PC-3 (cell line): Measurements from ENCODE around the gene TFEB. TPM values are rescaled to one million over a fixed set of nuclear protein-coding genes. Genes with fewer than 3 reads are reported as not detected.

ENCODE experiments used
- ATAC-seq: fragments of 200-7000 bp; cut with Tn5 transposase; 2 replicates; pipeline ENCODE4 v1.9.1; 2020; ENCODE audit warnings: mild to moderate bottlenecking, moderate library complexity
- Bru-seq: library from RNA; stranded (reverse); fragments of 400-500 nt; gene quantifications from one replicate; lab custom pipeline; 2021; lab: Mats Ljungman, UMichigan
- BruChase-seq, 2 experiments: library from RNA; stranded (reverse); fragments of 400-500 nt; gene quantifications; one replicate each; lab custom pipeline; 2021; lab: Mats Ljungman, UMichigan
- BruUV-seq: library from RNA; stranded (reverse); fragments of 400-500 nt; replicated peaks from 2 replicates; lab custom pipeline; 2021; lab: Mats Ljungman, UMichigan
- CTCF ChIA-PET: fragments of 300-600 bp; sonication (Branson Sonifier 250); formaldehyde crosslinking; loops from one replicate; lab custom pipeline; 2022; ENCODE audit warnings: antibody characterized with exemption; lab: Charles Lee
- POLR2A ChIA-PET: fragments of 300-600 bp; sonication (Branson Sonifier 250); formaldehyde crosslinking; loops from one replicate; lab custom pipeline; 2022; ENCODE audit warnings: antibody characterized with exemption; ENCODE audit not compliant: unreplicated experiment; lab: Charles Lee
- DNase-seq: peaks from one replicate; pipeline ENCODE4 v3.0.0-alpha.2; 2015
- H2AFZ ChIP-seq: fragments of 300-600 bp; sonication (generic); 2 replicates; pipeline ENCODE4 v1.6.0; 2016; ENCODE audit warnings: antibody characterized with exemption, low read length
- H3F3A ChIP-seq: fragments of 300-600 bp; sonication (generic); one replicate; pipeline ENCODE4 v1.6.0; 2017; ENCODE audit warnings: antibody characterized with exemption, low read length, control low read depth, mild to moderate bottlenecking; ENCODE audit not compliant: unreplicated experiment
- H3K27ac ChIP-seq: fragments of 300-600 bp; sonication (generic); 2 replicates; pipeline ENCODE4 v1.5.1; 2016; ENCODE audit warnings: mild to moderate bottlenecking, low read length
- H3K27me3 ChIP-seq: fragments of 300-600 bp; sonication (generic); 2 replicates; pipeline ENCODE4 v1.6.1; 2016; ENCODE audit warnings: low read length, mixed read lengths
- H3K36me3 ChIP-seq: fragments of 300-600 bp; sonication (generic); 2 replicates; pipeline ENCODE4 v1.6.1; 2016; ENCODE audit warnings: low read depth, mixed run types, low read length, mixed read lengths
- H3K4me1 ChIP-seq: fragments of 300-600 bp; sonication (generic); 2 replicates; pipeline ENCODE4 v1.5.1; 2016; ENCODE audit warnings: low read length; ENCODE audit not compliant: insufficient read depth
- H3K4me2 ChIP-seq: fragments of 300-600 bp; sonication (generic); 2 replicates; pipeline ENCODE4 v1.6.0; 2016; ENCODE audit warnings: low read length
- H3K4me3 ChIP-seq: fragments of 300-600 bp; sonication (generic); 2 replicates; pipeline ENCODE4 v1.5.1; 2016; ENCODE audit warnings: mild to moderate bottlenecking, low read length, mixed read lengths
- H3K79me2 ChIP-seq: fragments of 300-600 bp; sonication (generic); 2 replicates; pipeline ENCODE4 v1.6.1; 2017; ENCODE audit warnings: low read length, mixed read lengths
- H3K9ac ChIP-seq: fragments of 300-600 bp; sonication (generic); 2 replicates; pipeline ENCODE4 v1.6.0; 2016; ENCODE audit warnings: mild to moderate bottlenecking, low read length
- H3K9me2 ChIP-seq: fragments of 300-600 bp; sonication (generic); replicated peaks from 2 replicates; pipeline ENCODE4 v1.6.1; 2016; ENCODE audit warnings: mixed run types, low read length, mixed read lengths
- H3K9me3 ChIP-seq: fragments of 300-600 bp; sonication (generic); 2 replicates; pipeline ENCODE4 v1.6.1; 2016; ENCODE audit warnings: low read length, mixed read lengths
- H4K20me1 ChIP-seq: fragments of 300-600 bp; sonication (generic); 2 replicates; pipeline ENCODE4 v1.6.1; 2016; ENCODE audit warnings: low read length, mixed read lengths
- EZH2 ChIP-seq: fragments of 300-600 bp; sonication (generic); IDR thresholded peaks from one replicate; pipeline ENCODE4 v1.6.1; 2017; ENCODE audit warnings: antibody characterized with exemption, mild to moderate bottlenecking, low read length; ENCODE audit not compliant: unreplicated experiment
- EZH2phosphoT487 ChIP-seq: fragments of 300-600 bp; sonication (generic); IDR thresholded peaks from 2 replicates; pipeline ENCODE4 v1.6.1; 2018; ENCODE audit warnings: mild to moderate bottlenecking, antibody characterized with exemption, low read length, borderline replicate concordance
- intact Hi-C: fragments of 100-400 bp; cut with micrococcal nuclease; formaldehyde crosslinking; loops from 2 replicates; pipeline ENCODE4 v1.9.0; 2023
- long read RNA-seq: library from polyadenylated mRNA; unstranded; transcript quantifications from one replicate; pipeline ENCODE4 v2.0.0, GENCODE V29; 2021; ENCODE audit not compliant: unreplicated experiment
- total RNA-seq: library from RNA; depleted of rRNA; stranded (reverse); fragments of >200 nt; gene quantifications from 2 replicates; pipeline ENCODE4 v1.2.3, GENCODE V29; 2014; rRNA removed
- TF ChIP-seq, protein P1 (sequence below): fragments of 300-600 bp; sonication (generic); conservative IDR thresholded peaks from 2 replicates; pipeline ENCODE4 v1.5.1; 2017; ENCODE audit warnings: antibody characterized with exemption, low read depth, mild to moderate bottlenecking, low read length

The TFEB gene
- total RNA-seq (4.2 and 5.5 TPM in 2 replicates), Bru-seq, nascent RNA (percentile 43 among the genes with signal in this experiment), BruChase-seq, experiment 1, labeled RNA remaining after a 6-hour chase (percentile 35 among the genes with signal in this experiment), BruChase-seq, experiment 2, labeled RNA remaining after a 2-hour chase (percentile 44 among the genes with signal in this experiment)
- long read RNA-seq, transcript TFEB-204 (9 exons, 2,331 nt), result major isoform, 9 of 13 reads
- long read RNA-seq, partial matches to known transcripts, result 0 of 13 reads
- long read RNA-seq, other reads (novel, unspliced or antisense), result 4 of 13 reads

GRCh38 chr6:41735427-41736185, at the start of gene TFEB:
Gene TFEB (minus strand): TSS chr6:41735608. CDS start chr6:41691213, 44,395 bp downstream.
- ATAC-seq (peak; percentile 69), DNase-seq (peak; percentile 92)
- CTCF ChIA-PET, result interaction anchor here (0.6 kb wide), 1 partner anchor 43 kb away, joined by 3 read pairs; no protein-coding TSS in a partner anchor
- Histone ChIP-seq H3K4me1 (peaks cover 11% of the 10 kb centered on the region; the same call in 1 of the 2 replicates), H3K36me3 (no peaks in the 10 kb centered on the region), H3K4me3 (peak within 1 kb of the TSS; percentile 71), H2AFZ (peak within 1 kb of the TSS; percentile 85), H3K27me3 (no peaks in the 10 kb centered on the region), H3K9me2 (no peaks in the 10 kb centered on the region), H3K79me2 (no peaks in the 10 kb centered on the region), H4K20me1 (no peaks in the 10 kb centered on the region), H3K4me2 (peak within 1 kb of the TSS; percentile 76), H3K27ac (no peak within 1 kb of the TSS), H3K9me3 (no peaks in the 10 kb centered on the region), H3F3A (no peaks in the 10 kb centered on the region), H3K9ac (no peak within 1 kb of the TSS)
- no peak for TF ChIP-seq EZH2phosphoT487
- TF ChIP-seq, protein P1, sequence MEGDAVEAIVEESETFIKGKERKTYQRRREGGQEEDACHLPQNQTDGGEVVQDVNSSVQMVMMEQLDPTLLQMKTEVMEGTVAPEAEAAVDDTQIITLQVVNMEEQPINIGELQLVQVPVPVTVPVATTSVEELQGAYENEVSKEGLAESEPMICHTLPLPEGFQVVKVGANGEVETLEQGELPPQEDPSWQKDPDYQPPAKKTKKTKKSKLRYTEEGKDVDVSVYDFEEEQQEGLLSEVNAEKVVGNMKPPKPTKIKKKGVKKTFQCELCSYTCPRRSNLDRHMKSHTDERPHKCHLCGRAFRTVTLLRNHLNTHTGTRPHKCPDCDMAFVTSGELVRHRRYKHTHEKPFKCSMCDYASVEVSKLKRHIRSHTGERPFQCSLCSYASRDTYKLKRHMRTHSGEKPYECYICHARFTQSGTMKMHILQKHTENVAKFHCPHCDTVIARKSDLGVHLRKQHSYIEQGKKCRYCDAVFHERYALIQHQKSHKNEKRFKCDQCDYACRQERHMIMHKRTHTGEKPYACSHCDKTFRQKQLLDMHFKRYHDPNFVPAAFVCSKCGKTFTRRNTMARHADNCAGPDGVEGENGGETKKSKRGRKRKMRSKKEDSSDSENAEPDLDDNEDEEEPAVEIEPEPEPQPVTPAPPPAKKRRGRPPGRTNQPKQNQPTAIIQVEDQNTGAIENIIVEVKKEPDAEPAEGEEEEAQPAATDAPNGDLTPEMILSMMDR, result peak; percentile 71
- intact Hi-C loops, result loop anchor here (1.0 to 2.0 kb wide), 2 partner anchors 41 to 51 kb away; partner anchors contain the start of gene TOMM6
- no TSS peak for BruUV-seq
- POLR2A ChIA-PET, result no interaction called here

- Histone ChIP-seq H2AFZ (no peak overlapping the region), H3K27me3 (no peaks in the 10 kb centered on the region), H3K4me1 (peaks cover 27% of the 10 kb centered on the region), H3F3A (no peaks in the 10 kb centered on the region), H3K79me2 (peaks cover 20% of the 10 kb centered on the region), H3K27ac (no peak overlapping the region), H3K4me3 (no peak overlapping the region), H3K9me3 (no peaks in the 10 kb centered on the region), H4K20me1 (no peaks in the 10 kb centered on the region), H3K4me2 (no peak overlapping the region), H3K9ac (no peak overlapping the region), H3K36me3 (peaks cover 8% of the 10 kb centered on the region), H3K9me2 (no peaks in the 10 kb centered on the region)
- no peak for ATAC-seq
- POLR2A ChIA-PET, result no interaction called here
- no peak for DNase-seq
- no TSS peak for BruUV-seq
- TF ChIP-seq, protein P1, result no peak
- TF ChIP-seq EZH2 (no peak), EZH2phosphoT487 (no peak)
- intact Hi-C loops, result loop anchor here (5.0 to 10.0 kb wide), 3 partner anchors 153 to 440 kb away; no protein-coding TSS in a partner anchor
- CTCF ChIA-PET, result no interaction called here
Observed at GRCh38 chr6:41784581-41785171, 49.3 kb upstream of the TFEB start.
